H1 (cell line): Measurements from ENCODE around the gene DIP2C. TPM values are rescaled to one million over a fixed set of nuclear protein-coding genes. Genes with fewer than 3 reads are reported as not detected.

Source experiments
- CTCF ChIA-PET: fragments of 300-600 bp; sonication (Branson Sonifier 250); formaldehyde crosslinking; loops from one replicate; lab custom pipeline; 2021; ENCODE audit not compliant: partially characterized antibody; lab: Charles Lee
- POLR2A ChIA-PET: fragments of 300-600 bp; sonication (Branson Sonifier 250); formaldehyde crosslinking; loops from one replicate; lab custom pipeline; 2021; ENCODE audit warnings: inconsistent platforms; ENCODE audit not compliant: partially characterized antibody; lab: Charles Lee
- DNase-seq, 2 experiments: peaks; one replicate each; pipeline versions ENCODE4 v3.0.0 to v3.0.0-alpha.2; 2010 to 2022; ENCODE audit warnings: low spot score in 2 of 2, low read depth in 1 of 2, mixed read lengths in 1 of 2
- FAIRE-seq: peaks from 2 replicates; lab custom pipeline; 2011; peaks lifted over from hg19 to GRCh38; lab: Jason Lieb, UNC
- H2AFZ ChIP-seq: 2 replicates; pipeline ENCODE4 v1.8.1; 2012; ENCODE audit warnings: low read length, inconsistent platforms
- H2AK5ac ChIP-seq: 2 replicates; pipeline ENCODE4 v1.6.1; 2013; ENCODE audit warnings: low read depth, low read length
- H2BK120ac ChIP-seq: replicated peaks from 2 replicates; pipeline ENCODE3; 2013; ENCODE audit warnings: low read depth, low read length, inconsistent platforms
- H2BK12ac ChIP-seq: 2 replicates; pipeline ENCODE4 v1.6.1; 2013; ENCODE audit warnings: low read depth, low read length
- H2BK15ac ChIP-seq: 2 replicates; pipeline ENCODE4 v1.6.1; 2013; ENCODE audit warnings: low read length
- H2BK20ac ChIP-seq: 2 replicates; pipeline ENCODE4 v1.6.1; 2013; ENCODE audit warnings: low read length
- H2BK5ac ChIP-seq: 2 replicates; pipeline ENCODE4 v1.6.1; 2013; ENCODE audit warnings: low read depth, low read length
- H3K14ac ChIP-seq: 2 replicates; pipeline ENCODE4 v1.6.1; 2013; ENCODE audit warnings: inconsistent platforms; ENCODE audit not compliant: insufficient read length
- H3K18ac ChIP-seq: 2 replicates; pipeline ENCODE4 v1.6.1; 2013; ENCODE audit warnings: low read length; ENCODE audit errors: extremely low read depth
- H3K23ac ChIP-seq: 2 replicates; pipeline ENCODE4 v1.6.1; 2013; ENCODE audit warnings: inconsistent platforms; ENCODE audit not compliant: insufficient read length
- H3K23me2 ChIP-seq: 2 replicates; pipeline ENCODE4 v1.6.1; 2013; ENCODE audit warnings: low read depth, low read length
- H3K27ac ChIP-seq: 2 replicates; pipeline ENCODE4 v1.6.1; 2011; ENCODE audit warnings: low read depth, low read length, inconsistent platforms
- H3K27me3 ChIP-seq, 4 experiments: replicated peaks in 1 of 4; 1 replicate in 1 of 4; 2 replicates in 3 of 4; pipeline versions ENCODE4 v1.6.1 to v1.8.1; 2011 to 2013; ENCODE audit warnings: low read length in 3 of 4, mild to moderate bottlenecking in 3 of 4, inconsistent platforms in 2 of 4, mixed read lengths in 2 of 4, moderate library complexity in 1 of 4; ENCODE audit not compliant: control insufficient read depth in 3 of 4, insufficient read depth in 3 of 4; ENCODE audit errors: extremely low read depth in 1 of 4
- H3K36me3 ChIP-seq, 4 experiments: 2 replicates each; pipeline versions ENCODE4 v1.6.1 to v1.8.1; 2011 to 2013; ENCODE audit warnings: mild to moderate bottlenecking in 4 of 4, low read length in 3 of 4, moderate library complexity in 2 of 4, control low read depth in 1 of 4, inconsistent platforms in 1 of 4; ENCODE audit not compliant: insufficient read depth in 4 of 4, control insufficient read depth in 2 of 4
- H3K4ac ChIP-seq: replicated peaks from 2 replicates; pipeline ENCODE3; 2013; ENCODE audit warnings: low read length, low read depth, mixed read lengths, inconsistent platforms; ENCODE audit not compliant: insufficient read length
- H3K4me1 ChIP-seq, 4 experiments: replicated peaks in 1 of 4; 1 replicate in 1 of 4; 2 replicates in 3 of 4; pipeline versions ENCODE4 v1.6.1 to v1.8.1; 2011 to 2013; ENCODE audit warnings: low read length in 3 of 4, inconsistent platforms in 2 of 4, mixed read lengths in 1 of 4; ENCODE audit not compliant: insufficient read depth in 4 of 4, control insufficient read depth in 3 of 4
- H3K4me2 ChIP-seq, 2 experiments: 2 replicates each; pipeline versions ENCODE4 v1.6.1 to v1.8.1; 2011 to 2013; ENCODE audit warnings: low read depth in 2 of 2, low read length in 2 of 2, control low read depth in 1 of 2, inconsistent platforms in 1 of 2, mild to moderate bottlenecking in 1 of 2; ENCODE audit not compliant: insufficient read depth in 1 of 2
- H3K4me3 ChIP-seq, 4 experiments: fragments of 200-600, 300-600 bp in 1 of 4; sonication (generic), shearing (Covaris generic), sonication (Bioruptor Twin) in 1 of 4; 2 replicates each; pipeline versions ENCODE4 v1.5.1 to v1.8.1; 2011 to 2016; ENCODE audit warnings: low read length in 4 of 4, low read depth in 3 of 4, control low read depth in 2 of 4, inconsistent platforms in 2 of 4, mild to moderate bottlenecking in 2 of 4, mixed read lengths in 1 of 4, moderate library complexity in 1 of 4; ENCODE audit not compliant: insufficient read depth in 2 of 4; ENCODE audit errors: extremely low read depth in 1 of 4
- H3K56ac ChIP-seq: replicated peaks from 2 replicates; pipeline ENCODE3; 2013; ENCODE audit warnings: low read depth, mild to moderate bottlenecking, mixed read lengths, low read length, inconsistent platforms; ENCODE audit not compliant: insufficient read length
- H3K79me1 ChIP-seq: 2 replicates; pipeline ENCODE4 v1.6.1; 2013; ENCODE audit warnings: low read depth, low read length, control low read depth
- H3K79me2 ChIP-seq, 2 experiments: 2 replicates each; pipeline versions ENCODE4 v1.6.1 to v1.8.1; 2012 to 2013; ENCODE audit warnings: low read length in 2 of 2, mild to moderate bottlenecking in 2 of 2, inconsistent platforms in 1 of 2; ENCODE audit not compliant: insufficient read depth in 2 of 2, control insufficient read depth in 1 of 2
- H3K9ac ChIP-seq, 4 experiments: replicated peaks in 1 of 4; 1 replicate in 1 of 4; 2 replicates in 3 of 4; pipeline versions ENCODE4 v1.6.1 to v1.8.1; 2011 to 2013; ENCODE audit warnings: low read depth in 3 of 4, low read length in 3 of 4, control low read depth in 2 of 4, mild to moderate bottlenecking in 2 of 4, moderate library complexity in 2 of 4, inconsistent platforms in 1 of 4; ENCODE audit errors: extremely low read depth in 1 of 4
- H3K9me3 ChIP-seq, 2 experiments: 2 replicates each; pipeline versions ENCODE4 v1.6.1 to v1.8.1; 2012 to 2013; ENCODE audit warnings: mild to moderate bottlenecking in 2 of 2, moderate library complexity in 2 of 2, control low read depth in 1 of 2, inconsistent platforms in 1 of 2, low read depth in 1 of 2, low read length in 1 of 2, mixed read lengths in 1 of 2; ENCODE audit not compliant: insufficient read depth in 2 of 2
- H4K20me1 ChIP-seq, 2 experiments: replicated peaks in 1 of 2; 2 replicates each; pipeline versions ENCODE3 to v1.8.1; 2011 to 2013; ENCODE audit warnings: inconsistent platforms in 2 of 2, low read length in 2 of 2, mild to moderate bottlenecking in 1 of 2; ENCODE audit not compliant: insufficient read depth in 2 of 2, control insufficient read depth in 1 of 2
- H4K5ac ChIP-seq: 2 replicates; pipeline ENCODE4 v1.6.1; 2013; ENCODE audit warnings: low read length, low read depth, mixed read lengths, inconsistent platforms; ENCODE audit not compliant: insufficient read length
- H4K8ac ChIP-seq: 2 replicates; pipeline ENCODE4 v1.8.0; 2013; ENCODE audit warnings: mild to moderate bottlenecking, moderate library complexity, low read length, inconsistent platforms; ENCODE audit not compliant: insufficient read depth; ENCODE audit errors: extremely low read depth
- H4K91ac ChIP-seq: replicated peaks from 2 replicates; pipeline ENCODE3; 2013; ENCODE audit warnings: low read length, mixed read lengths, inconsistent platforms; ENCODE audit not compliant: insufficient read length
- ASH2L ChIP-seq: fragments of 200-600, 300-600 bp; sonication (generic); IDR thresholded peaks from one replicate; pipeline ENCODE4 v1.7.1; 2017; ENCODE audit warnings: low read length
- BRCA1 ChIP-seq: IDR thresholded peaks from 2 replicates; pipeline ENCODE4 v1.6.1; 2012; ENCODE audit warnings: low read depth, low read length, improper control_type of control experiment
- CBX8 ChIP-seq: fragments of 300-800, 300-1000 bp; sonication (generic); IDR thresholded peaks from 2 replicates; pipeline ENCODE4 v1.7.1; 2016; ENCODE audit warnings: low read depth, low read length, borderline replicate concordance
- CEBPB ChIP-seq: IDR thresholded peaks from 2 replicates; pipeline ENCODE4 v1.6.1; 2012; ENCODE audit warnings: low read depth, low read length
- CREB1 ChIP-seq: IDR thresholded peaks from 2 replicates; pipeline ENCODE4 v1.6.1; 2012; ENCODE audit warnings: inconsistent platforms
- EZH2 ChIP-seq: fragments of 200-600 bp; sonication (generic); IDR thresholded peaks from 2 replicates; pipeline ENCODE4 v1.7.1; 2012; ENCODE audit warnings: low read depth, mild to moderate bottlenecking, moderate library complexity, low read length, inconsistent platforms; ENCODE audit not compliant: severe bottlenecking
- JUN ChIP-seq: IDR thresholded peaks from 2 replicates; pipeline ENCODE4 v1.6.1; 2011; ENCODE audit warnings: low read depth, mild to moderate bottlenecking, improper control_type of control experiment, low read length
- MAX ChIP-seq: IDR thresholded peaks from 2 replicates; pipeline ENCODE4 v1.6.1; 2012; ENCODE audit warnings: inconsistent platforms
- POU5F1 ChIP-seq: IDR thresholded peaks from 2 replicates; pipeline ENCODE4 v1.6.1; 2011; ENCODE audit warnings: low read depth, mild to moderate bottlenecking, low read length, moderate library complexity
- RBBP5 ChIP-seq: IDR thresholded peaks from 2 replicates; pipeline ENCODE4 v1.7.1; 2012; ENCODE audit warnings: low read depth, mild to moderate bottlenecking, inconsistent platforms, low read length, moderate library complexity, borderline replicate concordance
- RNF2 ChIP-seq: fragments of 200-900, 300-1000 bp; sonication (generic); IDR thresholded peaks from 2 replicates; pipeline ENCODE4 v1.7.1; 2016; ENCODE audit warnings: borderline replicate concordance, low read depth, mild to moderate bottlenecking, antibody characterized with exemption, low read length; ENCODE audit not compliant: poor library complexity, severe bottlenecking; ENCODE audit errors: missing control alignments
- SIN3A ChIP-seq, 2 experiments: IDR thresholded peaks in 1 of 2; conservative IDR thresholded peaks in 1 of 2; 2 replicates each; pipeline ENCODE4 v1.6.1; 2011 to 2012; ENCODE audit warnings: low read length in 2 of 2, improper control_type of control experiment in 1 of 2, low read depth in 1 of 2, mild to moderate bottlenecking in 1 of 2
- SP4 ChIP-seq: IDR thresholded peaks from 2 replicates; pipeline ENCODE4 v1.6.1; 2012; ENCODE audit warnings: low read length, inconsistent platforms
- TCF12 ChIP-seq: IDR thresholded peaks from 2 replicates; pipeline ENCODE4 v1.6.1; 2011; ENCODE audit warnings: low read depth, mild to moderate bottlenecking, low read length
- YY1 ChIP-seq: IDR thresholded peaks from 2 replicates; pipeline ENCODE4 v1.6.1; 2011; ENCODE audit warnings: low read depth, mild to moderate bottlenecking, low read length
- WGBS, 2 experiments: shearing (Covaris generic) in 1 of 2; methylation state at CpG; one replicate each; pipeline versions ENCODE4 v1.1.6 to v1.1.7; 2013 to 2015; ENCODE audit warnings: low lambda C conversion rate in 2 of 2, mixed read lengths in 2 of 2, inconsistent platforms in 1 of 2, low coverage in 1 of 2, missing lambda C conversion rate in 1 of 2; ENCODE audit not compliant: insufficient replicate concordance in 2 of 2, insufficient coverage in 1 of 2, insufficient read length in 1 of 2; ENCODE audit errors: extremely low coverage in 1 of 2, missing lambda C conversion rate in 1 of 2; 5-methylcytosine and 5-hydroxymethylcytosine counted together
- polyA plus RNA-seq, 7 experiments: library from polyadenylated mRNA; depleted of rRNA in 3 of 7; stranded (reverse) in 5 of 7; unstranded in 2 of 7; fragments of >200 nt in 5 of 7; fragments of 200-250 nt in 2 of 7; gene quantifications; 1 replicate in 5 of 7; 2 replicates in 1 of 7; 4 replicates in 1 of 7; pipeline versions ENCODE4 v1.2.1 to v1.2.3, GENCODE V29; 2011 to 2013; ENCODE audit warnings: missing spikeins in 2 of 7, mixed read lengths in 2 of 7
- total RNA-seq: library from RNA; stranded (reverse); fragmentation: NEBNext Ultra II Directional; extraction: Animal tissue kit (Norgen Biotek cat#: 25700); gene quantifications from 2 replicates; pipeline ENCODE4 v1.2.1, GENCODE V29; 2021

Gene DIP2C
- total and polyA plus RNA-seq, 2 of the 8 experiments (the other 6 are each of a cell fraction or from before 2014, with no cell fraction given), result 3.8 to 9.3 TPM

GRCh38 chr10:450463-450862 lies 239.0 kb downstream of the DIP2C start:
- ChIA-PET POLR2A (no interaction called here), CTCF (interaction anchor here (1.4 kb wide), 1 partner anchor 35 kb away, joined by 4 read pairs; no protein-coding TSS in a partner anchor)
- Histone ChIP-seq H2BK20ac (no peak overlapping the region), H3K9ac (no peak overlapping the region), H3K27ac (no peak overlapping the region), H2BK15ac (no peak overlapping the region), H4K5ac (no peak overlapping the region), H3K18ac (no peak overlapping the region), H4K91ac (no peak overlapping the region), H2BK12ac (0 out of 2 replicates have a peak overlapping the region, but pooled peaks have one; percentile 9), H3K23me2 (no peaks in the 10 kb centered on the region), H3K27me3 (no peaks in the 10 kb centered on the region), H3K79me2 (no peaks in the 10 kb centered on the region), H3K79me1 (no peaks in the 10 kb centered on the region; the same call in 1 of the 2 replicates), H2AFZ (no peak overlapping the region), H3K56ac (no peak overlapping the region), H2BK120ac (no peak overlapping the region), H3K9me3 (no peaks in the 10 kb centered on the region), H2BK5ac (no peak overlapping the region), H3K4me3 (no peak overlapping the region), H3K4ac (no peak overlapping the region), H3K4me1 (no peaks in the 10 kb centered on the region; a peak in 1 of 7 replicates), H3K23ac (no peak overlapping the region), H4K20me1 (no peaks in the 10 kb centered on the region), H3K14ac (no peak overlapping the region), H2AK5ac (no peak overlapping the region), H4K8ac (no peak overlapping the region), H3K4me2 (no peak overlapping the region), H3K36me3 (no peaks in the 10 kb centered on the region)
- WGBS, 2 experiments, result 80% methylated on average over 3 of the region's 3 CpGs; no CpG with 5 or more reads in 1 of the 2 experiments
- DNase-seq (no peak), FAIRE-seq (no peak)
- TF ChIP-seq SIN3A (conservative IDR thresholded peaks at IDR 0.05 in 1 of 2, IDR thresholded peaks at IDR 0.05 in 1 of 2; ENCODE audit: low read depth in 1 of 2, low read length in 2 of 2) (no peak), RNF2 (no peak), SP4 (no peak), CBX8 (no peak), RBBP5 (no peak), EZH2 (no peak), MAX (no peak), CEBPB (no peak), CREB1 (no peak), BRCA1 (no peak), YY1 (no peak), TCF12 (no peak), POU5F1 (no peak), ASH2L (no peak), JUN (no peak)
